ENCODE measurements around the gene CLNK. TPM values are rescaled to one million over a fixed set of nuclear protein-coding genes. Genes with fewer than 3 reads are reported as not detected.

Gene CLNK
- total RNA-seq, 1 experiment from 2014 or later: not detected

GRCh38 chr4:10552591-10553280 lies 131.8 kb downstream of the CLNK start:
- Histone ChIP-seq H2AFZ (ENCODE audit: low read length) (no peak overlapping the region), H3K79me2 (ENCODE audit: low read length) (no peaks in the 10 kb centered on the region), H3K27me3 (ENCODE audit: low read length) (no peaks in the 10 kb centered on the region), H3K27ac (ENCODE audit: low read length) (no peak overlapping the region), H3K9ac (ENCODE audit: low read length) (no peak overlapping the region), H3K4me3 (ENCODE audit: low read length) (no peak overlapping the region), H4K20me1 (ENCODE audit: insufficient read depth, low read depth, low read length) (no peaks in the 10 kb centered on the region), H3K36me3 (ENCODE audit: insufficient read depth, low read length) (no peaks in the 10 kb centered on the region), H3K9me2 (replicated peaks; ENCODE audit: insufficient read depth, low read length) (no peaks in the 10 kb centered on the region), H3K4me1 (ENCODE audit: low read length) (peaks cover 8% of the 10 kb centered on the region), H3K9me3 (ENCODE audit: low read length) (no peaks in the 10 kb centered on the region), H3K4me2 (ENCODE audit: low read depth, low read length, poor library complexity, severe bottlenecking) (no peak overlapping the region)
- DNase-seq: no peak

GRCh38 chr4:10535912-10536311 lies 148.7 kb downstream of the CLNK start:
- Histone ChIP-seq H3K36me3 (ENCODE audit: insufficient read depth, low read length) (no peaks in the 10 kb centered on the region), H3K4me1 (ENCODE audit: low read length) (no peaks in the 10 kb centered on the region), H3K9me2 (replicated peaks; ENCODE audit: insufficient read depth, low read length) (no peaks in the 10 kb centered on the region), H4K20me1 (ENCODE audit: insufficient read depth, low read depth, low read length) (no peaks in the 10 kb centered on the region), H3K4me3 (ENCODE audit: low read length) (no peak overlapping the region), H3K4me2 (ENCODE audit: low read depth, low read length, poor library complexity, severe bottlenecking) (no peak overlapping the region), H3K9ac (ENCODE audit: low read length) (no peak overlapping the region), H3K27ac (ENCODE audit: low read length) (no peak overlapping the region), H3K79me2 (ENCODE audit: low read length) (no peaks in the 10 kb centered on the region), H2AFZ (ENCODE audit: low read length) (no peak overlapping the region), H3K9me3 (ENCODE audit: low read length) (no peaks in the 10 kb centered on the region), H3K27me3 (ENCODE audit: low read length) (no peaks in the 10 kb centered on the region)
- no peak for DNase-seq

DNA sequence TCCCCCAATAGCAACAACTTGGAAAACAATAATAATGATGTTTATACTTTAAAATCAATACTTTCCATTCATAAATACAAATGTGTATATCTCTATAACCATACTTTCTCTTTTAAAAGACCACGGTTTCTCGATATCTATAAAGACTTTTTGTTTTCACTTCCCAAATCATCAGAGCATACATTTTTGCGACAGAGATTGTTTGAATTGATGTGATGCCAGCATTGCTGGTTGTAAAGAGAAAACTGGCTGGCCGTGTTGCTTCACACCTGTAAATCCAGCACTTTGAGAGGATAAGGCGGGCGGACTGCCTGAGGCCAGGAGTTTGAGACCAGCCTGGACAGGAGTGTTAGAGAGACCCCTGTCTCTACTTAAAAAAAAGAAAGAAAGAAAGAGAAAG lies 149.7 kb downstream of the CLNK start:
- H3K79me2 ChIP-seq (ENCODE audit: low read length): no peaks in the 10 kb centered on the region
- no peak overlapping the region for H2AFZ ChIP-seq (ENCODE audit: low read length)
- H3K4me2 ChIP-seq (ENCODE audit: low read depth, low read length, poor library complexity, severe bottlenecking): no peak overlapping the region
- H3K27me3 ChIP-seq (ENCODE audit: low read length): no peaks in the 10 kb centered on the region
- H4K20me1 ChIP-seq (ENCODE audit: insufficient read depth, low read depth, low read length): no peaks in the 10 kb centered on the region
- H3K27ac ChIP-seq (ENCODE audit: low read length): no peak overlapping the region
- DNase-seq: no peak
- no peak overlapping the region for H3K4me3 ChIP-seq (ENCODE audit: low read length)
- H3K9me2 ChIP-seq (replicated peaks; ENCODE audit: insufficient read depth, low read length): no peaks in the 10 kb centered on the region
- H3K4me1 ChIP-seq (ENCODE audit: low read length): no peaks in the 10 kb centered on the region
- H3K36me3 ChIP-seq (ENCODE audit: insufficient read depth, low read length): no peaks in the 10 kb centered on the region
- no peak overlapping the region for H3K9ac ChIP-seq (ENCODE audit: low read length)
- no peaks in the 10 kb centered on the region for H3K9me3 ChIP-seq (ENCODE audit: low read length)

DNA sequence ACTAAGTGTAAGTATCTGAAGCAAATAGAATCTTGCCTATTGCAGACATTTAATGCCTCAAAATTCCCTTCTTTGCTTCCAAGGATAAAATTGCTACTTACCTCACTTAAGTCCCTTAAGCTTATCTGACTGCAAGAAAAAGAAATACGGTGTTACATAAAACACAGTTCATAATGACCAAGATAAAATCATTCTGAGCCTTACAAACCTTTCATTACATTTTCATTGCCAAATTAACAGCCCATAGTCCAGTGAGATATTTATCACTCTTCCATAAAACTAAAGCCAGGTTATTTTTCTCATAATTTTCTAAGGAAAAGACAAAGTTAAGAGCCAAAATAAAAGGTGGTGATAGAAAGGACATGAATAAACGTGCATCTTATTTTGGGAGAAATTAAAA lies 152.4 kb downstream of the CLNK start:
- Histone ChIP-seq H3K79me2 (ENCODE audit: low read length) (no peaks in the 10 kb centered on the region), H3K36me3 (ENCODE audit: insufficient read depth, low read length) (no peaks in the 10 kb centered on the region), H4K20me1 (ENCODE audit: insufficient read depth, low read depth, low read length) (no peaks in the 10 kb centered on the region), H3K9me3 (ENCODE audit: low read length) (no peaks in the 10 kb centered on the region), H3K9me2 (replicated peaks; ENCODE audit: insufficient read depth, low read length) (no peaks in the 10 kb centered on the region), H3K4me2 (ENCODE audit: low read depth, low read length, poor library complexity, severe bottlenecking) (no peak overlapping the region), H3K4me3 (ENCODE audit: low read length) (no peak overlapping the region), H3K27ac (ENCODE audit: low read length) (no peak overlapping the region), H3K4me1 (ENCODE audit: low read length) (no peaks in the 10 kb centered on the region), H3K27me3 (ENCODE audit: low read length) (no peaks in the 10 kb centered on the region), H3K9ac (ENCODE audit: low read length) (no peak overlapping the region), H2AFZ (ENCODE audit: low read length) (no peak overlapping the region)
- DNase-seq: no peak

DNA sequence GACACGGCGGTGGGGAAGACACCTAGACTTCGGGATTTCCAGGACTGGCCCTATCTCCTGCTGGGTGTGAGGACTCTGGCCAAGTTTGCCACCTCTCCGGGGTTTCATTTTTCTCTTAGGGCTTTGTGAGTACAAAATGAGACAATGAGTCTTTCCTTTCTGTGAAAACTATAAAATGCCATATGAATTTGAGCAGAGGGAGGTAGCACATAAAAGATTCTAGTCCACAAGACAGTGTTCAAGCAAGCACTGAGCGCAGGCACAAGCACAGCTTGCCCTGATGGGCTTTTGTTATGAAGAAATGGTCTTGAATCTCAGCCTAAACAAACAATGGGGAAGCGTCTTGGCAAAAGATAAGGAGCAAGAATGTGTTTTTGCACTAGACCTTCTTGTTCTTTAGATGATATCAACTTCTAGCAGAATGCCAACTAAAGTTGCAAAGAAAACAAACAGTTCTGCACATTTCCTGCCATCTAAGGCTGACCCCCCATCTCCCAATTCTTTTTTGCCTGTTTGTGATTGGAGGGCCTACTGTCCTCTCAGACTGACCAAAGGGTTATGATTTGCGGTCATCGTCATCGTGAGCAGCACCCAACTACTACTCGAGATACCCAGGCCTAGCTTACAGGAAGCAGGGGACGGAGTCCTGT lies 154.3 kb downstream of the CLNK start:
- H3K4me2 ChIP-seq (ENCODE audit: low read depth, low read length, poor library complexity, severe bottlenecking): no peak overlapping the region
- H3K27me3 ChIP-seq (ENCODE audit: low read length): no peaks in the 10 kb centered on the region
- H3K9ac ChIP-seq (ENCODE audit: low read length): no peak overlapping the region
- no peaks in the 10 kb centered on the region for H3K4me1 ChIP-seq (ENCODE audit: low read length)
- DNase-seq: no peak
- no peaks in the 10 kb centered on the region for H3K9me3 ChIP-seq (ENCODE audit: low read length)
- no peak overlapping the region for H3K4me3 ChIP-seq (ENCODE audit: low read length)
- H2AFZ ChIP-seq (ENCODE audit: low read length): no peak overlapping the region
- no peaks in the 10 kb centered on the region for H4K20me1 ChIP-seq (ENCODE audit: insufficient read depth, low read depth, low read length)
- H3K36me3 ChIP-seq (ENCODE audit: insufficient read depth, low read length): no peaks in the 10 kb centered on the region
- no peaks in the 10 kb centered on the region for H3K79me2 ChIP-seq (ENCODE audit: low read length)
- no peak overlapping the region for H3K27ac ChIP-seq (ENCODE audit: low read length)
- H3K9me2 ChIP-seq (replicated peaks; ENCODE audit: insufficient read depth, low read length): no peaks in the 10 kb centered on the region

GRCh38 chr4:10529291-10530136 lies 155.1 kb downstream of the CLNK start:
- H3K36me3 ChIP-seq (ENCODE audit: insufficient read depth, low read length): no peaks in the 10 kb centered on the region
- H3K27ac ChIP-seq (ENCODE audit: low read length): no peak overlapping the region
- no peaks in the 10 kb centered on the region for H3K4me1 ChIP-seq (ENCODE audit: low read length)
- H3K9ac ChIP-seq (ENCODE audit: low read length): no peak overlapping the region
- H3K4me3 ChIP-seq (ENCODE audit: low read length): no peak overlapping the region
- H2AFZ ChIP-seq (ENCODE audit: low read length): no peak overlapping the region
- H3K27me3 ChIP-seq (ENCODE audit: low read length): no peaks in the 10 kb centered on the region
- no peaks in the 10 kb centered on the region for H3K9me3 ChIP-seq (ENCODE audit: low read length)
- no peaks in the 10 kb centered on the region for H3K9me2 ChIP-seq (replicated peaks; ENCODE audit: insufficient read depth, low read length)
- H3K79me2 ChIP-seq (ENCODE audit: low read length): no peaks in the 10 kb centered on the region
- no peak overlapping the region for H3K4me2 ChIP-seq (ENCODE audit: low read depth, low read length, poor library complexity, severe bottlenecking)
- H4K20me1 ChIP-seq (ENCODE audit: insufficient read depth, low read depth, low read length): no peaks in the 10 kb centered on the region
- no peak for DNase-seq

- no peak overlapping the region for H3K9ac ChIP-seq (ENCODE audit: low read length)
- H3K4me1 ChIP-seq (ENCODE audit: low read length): no peaks in the 10 kb centered on the region
- no peaks in the 10 kb centered on the region for H4K20me1 ChIP-seq (ENCODE audit: insufficient read depth, low read depth, low read length)
- H2AFZ ChIP-seq (ENCODE audit: low read length): no peak overlapping the region
- no peak for DNase-seq
- no peaks in the 10 kb centered on the region for H3K36me3 ChIP-seq (ENCODE audit: insufficient read depth, low read length)
- no peak overlapping the region for H3K4me2 ChIP-seq (ENCODE audit: low read depth, low read length, poor library complexity, severe bottlenecking)
- H3K27ac ChIP-seq (ENCODE audit: low read length): no peak overlapping the region
- no peaks in the 10 kb centered on the region for H3K9me3 ChIP-seq (ENCODE audit: low read length)
- no peaks in the 10 kb centered on the region for H3K79me2 ChIP-seq (ENCODE audit: low read length)
- no peaks in the 10 kb centered on the region for H3K9me2 ChIP-seq (replicated peaks; ENCODE audit: insufficient read depth, low read length)
- no peak overlapping the region for H3K4me3 ChIP-seq (ENCODE audit: low read length)
- no peaks in the 10 kb centered on the region for H3K27me3 ChIP-seq (ENCODE audit: low read length)
Observed at GRCh38 chr4:10527438-10527837, 157.1 kb downstream of the CLNK start.
